Mucosa of stomach (tissue), 1 donor: ENCODE measurements around the gene AXL.

Experiments used
- H3K27me3 ChIP-seq: one replicate; pipeline ENCODE4 v1.7.0; 2013; ENCODE audit warnings: mild to moderate bottlenecking, low read length; ENCODE audit not compliant: control insufficient read depth, insufficient read depth
- H3K36me3 ChIP-seq: one replicate; pipeline ENCODE4 v1.7.0; 2013; ENCODE audit warnings: low read length; ENCODE audit not compliant: control insufficient read depth, insufficient read depth
- H3K4me1 ChIP-seq: one replicate; pipeline ENCODE4 v1.7.0; 2013; ENCODE audit warnings: mild to moderate bottlenecking, low read length; ENCODE audit not compliant: control insufficient read depth, insufficient read depth
- H3K4me3 ChIP-seq: one replicate; pipeline ENCODE4 v1.7.0; 2013; ENCODE audit warnings: low read length
- H3K9ac ChIP-seq: one replicate; pipeline ENCODE4 v1.7.0; 2013; ENCODE audit warnings: mild to moderate bottlenecking, low read length, moderate library complexity
- H3K9me3 ChIP-seq: one replicate; pipeline ENCODE4 v1.7.0; 2013; ENCODE audit warnings: mild to moderate bottlenecking, low read length, moderate library complexity; ENCODE audit not compliant: control insufficient read depth
- donor health status: Pancreatic carcinoma.

The AXL gene

DNA sequence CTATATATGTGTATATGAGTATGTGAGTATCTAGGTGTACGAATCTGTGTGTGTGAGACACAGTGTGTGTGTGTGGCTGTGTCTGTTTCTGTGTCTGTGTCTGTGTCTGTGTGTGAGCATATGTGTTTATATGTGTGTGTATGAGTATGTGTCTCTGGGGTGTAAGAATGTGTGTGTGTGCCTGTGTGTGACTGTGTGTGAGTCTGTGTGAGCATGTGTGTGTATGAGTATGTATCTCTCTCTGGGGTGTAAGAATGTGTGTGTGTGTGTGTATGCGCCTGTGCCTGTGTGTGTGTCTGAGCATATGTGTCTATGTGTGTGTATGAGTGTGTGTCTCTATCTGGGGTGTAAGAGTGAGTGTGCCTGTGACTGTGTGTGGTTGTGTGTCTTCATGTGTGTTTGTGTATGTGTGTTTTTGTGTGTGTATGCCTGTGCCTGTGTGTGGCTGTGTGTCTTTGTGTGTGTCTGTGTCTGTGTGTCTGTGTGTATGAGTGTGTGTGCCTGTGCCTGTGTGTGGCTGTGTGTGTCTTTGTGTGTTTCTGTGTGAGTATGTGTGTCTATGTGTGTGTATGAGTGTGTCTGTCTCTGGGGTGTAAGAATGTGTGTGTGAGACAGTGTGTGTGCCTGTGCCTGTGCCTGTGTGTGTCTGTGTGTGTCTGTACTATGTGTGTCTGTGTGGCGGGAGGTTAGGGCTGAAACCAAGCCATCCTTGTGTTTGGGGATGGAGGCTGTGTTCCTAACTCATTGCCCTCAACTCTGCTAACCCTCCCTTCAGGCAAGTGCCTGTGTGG is 11.2 kb downstream of the AXL start:
- Histone ChIP-seq H3K9ac (no peak overlapping the region), H3K4me1 (peaks cover 12% of the 10 kb centered on the region), H3K4me3 (no peak overlapping the region), H3K9me3 (no peaks in the 10 kb centered on the region), H3K36me3 (no peaks in the 10 kb centered on the region), H3K27me3 (no peaks in the 10 kb centered on the region)

- Histone ChIP-seq H3K36me3 (no peaks in the 10 kb centered on the region), H3K9ac (no peak overlapping the region), H3K4me1 (no peaks in the 10 kb centered on the region), H3K27me3 (no peaks in the 10 kb centered on the region), H3K9me3 (no peaks in the 10 kb centered on the region), H3K4me3 (no peak overlapping the region)
These were observed 13.7 kb downstream of the AXL start for GRCh38 chr19:41232686-41233085.

GRCh38 chr19:41233748-41234240 is 14.8 kb downstream of the AXL start:
- Histone ChIP-seq H3K27me3 (peaks cover under 1% of the 10 kb centered on the region), H3K4me1 (no peaks in the 10 kb centered on the region), H3K36me3 (no peaks in the 10 kb centered on the region), H3K4me3 (no peak overlapping the region), H3K9me3 (no peaks in the 10 kb centered on the region), H3K9ac (no peak overlapping the region)

- peaks cover 8% of the 10 kb centered on the region for H3K4me1 ChIP-seq
- H3K36me3 ChIP-seq, result no peaks in the 10 kb centered on the region
- H3K9ac ChIP-seq, result no peak overlapping the region
- no peak overlapping the region for H3K4me3 ChIP-seq
- H3K27me3 ChIP-seq, result peaks cover 7% of the 10 kb centered on the region
- no peaks in the 10 kb centered on the region for H3K9me3 ChIP-seq
These were observed 15.6 kb downstream of the AXL start for GRCh38 chr19:41234512-41235168.

DNA sequence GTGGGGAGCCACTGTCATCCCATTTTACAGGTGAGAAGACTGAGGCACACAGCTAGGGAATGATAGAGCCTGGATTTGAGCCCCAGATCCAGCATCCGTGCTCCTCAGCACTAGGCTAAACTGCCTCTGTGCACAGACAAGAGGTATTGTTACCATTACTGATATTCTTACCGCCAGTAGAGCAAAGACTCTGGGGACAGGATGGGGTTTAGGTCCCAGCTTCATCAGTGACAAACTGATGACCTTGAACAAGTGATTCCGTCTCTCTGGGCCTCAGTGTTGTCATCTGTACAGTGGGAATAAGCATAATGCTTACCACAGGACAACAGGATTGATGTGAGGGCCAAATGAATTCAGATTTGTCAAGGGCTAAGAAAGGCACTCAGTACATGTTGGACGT is 16.5 kb downstream of the AXL start:
- no peaks in the 10 kb centered on the region for H3K9me3 ChIP-seq
- peaks cover 8% of the 10 kb centered on the region for H3K4me1 ChIP-seq
- H3K36me3 ChIP-seq, result no peaks in the 10 kb centered on the region
- no peak overlapping the region for H3K9ac ChIP-seq
- peaks cover 7% of the 10 kb centered on the region for H3K27me3 ChIP-seq
- no peak overlapping the region for H3K4me3 ChIP-seq

GRCh38 chr19:41238244-41238643 is 19.2 kb downstream of the AXL start:
- Histone ChIP-seq H3K9me3 (no peaks in the 10 kb centered on the region), H3K9ac (no peak overlapping the region), H3K4me3 (no peak overlapping the region), H3K36me3 (no peaks in the 10 kb centered on the region), H3K27me3 (peaks cover 7% of the 10 kb centered on the region), H3K4me1 (peaks cover 8% of the 10 kb centered on the region)

DNA sequence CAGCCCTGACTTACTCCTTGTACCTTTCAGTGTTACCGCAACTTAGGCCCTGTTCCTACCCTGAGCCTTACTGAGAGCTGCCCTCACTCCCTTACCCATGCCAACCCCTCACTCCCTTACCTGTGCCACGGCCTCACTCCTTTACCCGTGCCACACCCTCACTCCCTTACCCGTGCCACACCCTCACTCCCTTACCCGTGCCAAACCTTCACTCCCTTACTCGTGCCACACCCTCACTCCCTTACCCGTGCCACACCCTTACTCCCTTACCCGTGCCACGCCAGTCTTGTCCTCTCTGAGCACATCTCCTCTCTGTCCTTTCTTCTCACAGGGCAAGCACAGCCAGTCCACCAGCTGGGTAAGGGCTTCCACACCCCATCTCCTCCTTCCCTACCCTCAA is 20.3 kb downstream of the AXL start:
- Histone ChIP-seq H3K4me1 (peaks cover 8% of the 10 kb centered on the region), H3K27me3 (peaks cover 7% of the 10 kb centered on the region), H3K9ac (no peak overlapping the region), H3K36me3 (no peaks in the 10 kb centered on the region), H3K9me3 (no peaks in the 10 kb centered on the region), H3K4me3 (no peak overlapping the region)

DNA sequence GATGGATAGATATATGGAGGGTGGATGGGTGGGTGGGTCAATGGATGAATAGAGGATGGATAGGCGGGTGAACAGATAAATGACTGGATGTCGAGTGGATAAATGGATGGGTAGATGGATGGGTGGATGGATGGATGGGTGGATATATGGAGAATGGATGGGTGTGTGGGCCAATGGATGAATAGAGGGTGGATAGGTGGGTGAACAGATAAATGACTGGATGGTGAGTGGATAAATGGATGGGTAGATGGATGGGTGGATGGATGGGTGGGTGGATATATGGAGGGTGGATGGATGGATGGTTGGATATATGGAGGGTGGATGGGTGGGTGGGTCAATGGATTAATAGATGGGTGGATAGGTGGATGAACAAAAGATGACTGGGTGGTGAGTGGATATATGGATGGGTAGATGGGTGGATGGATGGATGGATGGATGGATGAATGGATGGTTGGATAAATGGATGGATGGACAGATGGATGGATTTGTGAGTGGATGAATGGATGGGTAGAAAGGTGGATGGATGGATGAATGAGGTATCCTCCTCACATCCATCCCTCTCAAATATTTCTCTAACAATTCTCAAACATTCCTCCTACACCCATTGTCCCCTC is 21.0 kb downstream of the AXL start:
- Histone ChIP-seq H3K9ac (no peak overlapping the region), H3K4me3 (no peak overlapping the region), H3K4me1 (peaks cover 8% of the 10 kb centered on the region), H3K36me3 (no peaks in the 10 kb centered on the region), H3K27me3 (peaks cover 7% of the 10 kb centered on the region), H3K9me3 (no peaks in the 10 kb centered on the region)

DNA sequence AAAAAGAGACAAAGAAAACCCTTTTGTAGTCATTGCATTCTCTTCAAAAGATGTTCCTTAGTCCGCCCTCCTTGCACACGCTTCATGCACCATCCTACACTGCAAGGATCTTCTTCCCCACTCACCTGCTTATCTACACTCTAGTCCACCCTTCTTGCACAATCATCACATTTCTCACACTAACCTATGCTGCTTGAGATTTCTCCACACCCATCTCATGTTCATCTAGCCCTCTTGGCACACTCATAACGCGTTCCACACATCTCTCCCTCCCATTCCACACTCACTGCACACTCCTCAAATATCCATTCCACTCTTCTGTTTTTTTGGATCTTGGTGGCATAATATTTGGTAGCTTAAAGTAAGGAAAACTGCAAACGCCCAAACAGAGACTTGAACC is 22.8 kb downstream of the AXL start:
- H3K4me3 ChIP-seq, result no peak overlapping the region
- peaks cover 7% of the 10 kb centered on the region for H3K27me3 ChIP-seq
- H3K9ac ChIP-seq, result no peak overlapping the region
- H3K9me3 ChIP-seq, result no peaks in the 10 kb centered on the region
- no peaks in the 10 kb centered on the region for H3K36me3 ChIP-seq
- H3K4me1 ChIP-seq, result peaks cover 8% of the 10 kb centered on the region

DNA sequence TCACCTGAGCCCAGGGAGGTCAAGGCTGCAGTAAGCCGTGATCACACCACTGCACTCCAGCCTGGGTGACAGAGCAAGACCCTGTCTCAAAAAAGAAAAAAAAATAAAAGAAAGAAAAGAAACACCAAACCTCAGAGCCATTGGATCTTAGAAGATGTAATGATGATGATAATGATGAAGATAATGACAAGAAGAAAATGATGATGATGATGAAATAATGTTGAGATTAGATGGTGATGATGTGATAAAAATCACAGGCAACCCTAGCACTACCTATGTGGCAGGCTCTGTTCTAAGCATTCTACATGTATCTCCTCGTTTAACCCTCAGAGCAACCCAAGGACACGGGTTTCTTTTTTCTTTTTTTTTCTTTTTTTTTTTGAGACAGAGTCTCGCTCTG is 25.1 kb downstream of the AXL start:
- Histone ChIP-seq H3K9me3 (no peaks in the 10 kb centered on the region), H3K4me1 (peaks cover 5% of the 10 kb centered on the region), H3K27me3 (peaks cover 3% of the 10 kb centered on the region), H3K4me3 (no peak overlapping the region), H3K36me3 (no peaks in the 10 kb centered on the region), H3K9ac (no peak overlapping the region)

DNA sequence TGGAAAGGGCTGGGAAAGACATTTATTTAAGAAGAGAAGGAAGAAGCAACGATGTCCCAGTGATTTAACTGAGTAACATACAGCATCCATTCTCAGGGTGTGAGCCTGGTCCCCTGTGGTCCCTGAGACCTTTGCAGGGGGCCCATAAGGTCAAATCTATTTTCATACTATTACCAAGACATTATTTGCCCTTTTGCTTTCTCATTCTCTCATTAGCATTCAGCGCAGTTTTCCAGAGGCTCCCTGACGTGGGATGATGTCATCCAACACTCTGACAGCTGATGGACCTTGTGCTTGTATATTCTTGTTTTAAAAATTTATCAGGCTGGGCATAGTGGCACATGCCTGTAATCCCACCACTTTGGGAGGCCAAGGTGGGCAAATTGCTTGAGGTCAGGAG is 26.8 kb downstream of the AXL start:
- H3K36me3 ChIP-seq, result no peaks in the 10 kb centered on the region
- H3K27me3 ChIP-seq, result no peaks in the 10 kb centered on the region
- H3K9ac ChIP-seq, result no peak overlapping the region
- no peaks in the 10 kb centered on the region for H3K9me3 ChIP-seq
- H3K4me3 ChIP-seq, result no peak overlapping the region
- H3K4me1 ChIP-seq, result no peaks in the 10 kb centered on the region

DNA sequence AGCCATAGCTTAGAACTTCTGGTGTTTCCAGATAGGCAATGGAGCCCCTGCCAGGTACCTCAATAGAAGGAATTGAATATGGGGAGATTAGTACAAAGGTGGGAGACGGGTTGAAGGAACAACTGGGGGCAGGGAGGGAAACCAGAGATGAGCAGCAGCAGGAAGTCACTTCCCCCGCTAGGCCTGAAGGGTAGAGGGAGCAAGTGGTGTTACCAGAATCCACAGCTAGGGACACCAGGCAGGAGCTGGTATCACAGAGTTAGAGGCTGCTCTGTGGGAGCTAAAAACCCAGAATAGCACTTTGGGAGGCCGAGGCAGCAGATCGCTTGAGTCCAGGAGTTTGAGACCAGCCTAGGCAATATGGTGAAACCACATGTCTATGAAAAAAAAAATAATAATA is 29.9 kb downstream of the AXL start:
- H3K4me1 ChIP-seq, result no peaks in the 10 kb centered on the region
- no peaks in the 10 kb centered on the region for H3K9me3 ChIP-seq
- no peak overlapping the region for H3K4me3 ChIP-seq
- H3K9ac ChIP-seq, result no peak overlapping the region
- no peaks in the 10 kb centered on the region for H3K36me3 ChIP-seq
- H3K27me3 ChIP-seq, result no peaks in the 10 kb centered on the region
